ENCODE results near the gene RHOA.

DNA sequence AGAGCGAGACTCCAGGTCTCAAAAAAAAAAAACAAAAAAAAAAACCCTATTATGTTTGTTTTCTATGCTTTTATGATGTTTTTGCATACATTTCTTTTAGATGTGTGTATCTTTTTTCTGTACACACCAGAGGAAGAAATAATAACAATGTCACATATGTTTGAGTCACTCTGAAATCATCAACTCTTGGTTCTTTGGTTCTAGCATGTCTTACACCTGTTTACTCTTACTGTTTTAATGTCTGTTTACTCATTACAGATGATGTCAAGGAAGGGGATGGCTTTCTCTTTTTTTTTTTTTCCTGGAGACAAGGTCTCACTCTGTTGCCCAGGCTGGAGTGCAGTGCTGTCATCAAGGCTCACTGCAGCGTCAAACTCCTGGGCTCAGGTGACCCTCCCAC is 24.1 kb downstream of the RHOA start:
- TF ChIP-seq, protein P1, sequence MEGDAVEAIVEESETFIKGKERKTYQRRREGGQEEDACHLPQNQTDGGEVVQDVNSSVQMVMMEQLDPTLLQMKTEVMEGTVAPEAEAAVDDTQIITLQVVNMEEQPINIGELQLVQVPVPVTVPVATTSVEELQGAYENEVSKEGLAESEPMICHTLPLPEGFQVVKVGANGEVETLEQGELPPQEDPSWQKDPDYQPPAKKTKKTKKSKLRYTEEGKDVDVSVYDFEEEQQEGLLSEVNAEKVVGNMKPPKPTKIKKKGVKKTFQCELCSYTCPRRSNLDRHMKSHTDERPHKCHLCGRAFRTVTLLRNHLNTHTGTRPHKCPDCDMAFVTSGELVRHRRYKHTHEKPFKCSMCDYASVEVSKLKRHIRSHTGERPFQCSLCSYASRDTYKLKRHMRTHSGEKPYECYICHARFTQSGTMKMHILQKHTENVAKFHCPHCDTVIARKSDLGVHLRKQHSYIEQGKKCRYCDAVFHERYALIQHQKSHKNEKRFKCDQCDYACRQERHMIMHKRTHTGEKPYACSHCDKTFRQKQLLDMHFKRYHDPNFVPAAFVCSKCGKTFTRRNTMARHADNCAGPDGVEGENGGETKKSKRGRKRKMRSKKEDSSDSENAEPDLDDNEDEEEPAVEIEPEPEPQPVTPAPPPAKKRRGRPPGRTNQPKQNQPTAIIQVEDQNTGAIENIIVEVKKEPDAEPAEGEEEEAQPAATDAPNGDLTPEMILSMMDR (IDR thresholded peaks at IDR 0.05; ENCODE audit: low read depth, low read length, poor library complexity, severe bottlenecking) = no peak
- TF ChIP-seq EZH2phosphoT487 (IDR thresholded peaks at IDR 0.05; ENCODE audit: borderline replicate concordance, low read length) = no peak
